GM21528 (cell line): ENCODE measurements around the gene NOM1.
A peak's percentile ranks its signal among the peaks of the same experiment; 100 is the strongest.

Experiments used
- ATAC-seq: cut with Tn5 transposase; IDR thresholded peaks from one replicate; pipeline ENCODE4 v1.9.1; 2021; ENCODE audit warnings: mild to moderate bottlenecking, moderate library complexity; ENCODE audit not compliant: unreplicated experiment, low FRiP score

The NOM1 gene

DNA sequence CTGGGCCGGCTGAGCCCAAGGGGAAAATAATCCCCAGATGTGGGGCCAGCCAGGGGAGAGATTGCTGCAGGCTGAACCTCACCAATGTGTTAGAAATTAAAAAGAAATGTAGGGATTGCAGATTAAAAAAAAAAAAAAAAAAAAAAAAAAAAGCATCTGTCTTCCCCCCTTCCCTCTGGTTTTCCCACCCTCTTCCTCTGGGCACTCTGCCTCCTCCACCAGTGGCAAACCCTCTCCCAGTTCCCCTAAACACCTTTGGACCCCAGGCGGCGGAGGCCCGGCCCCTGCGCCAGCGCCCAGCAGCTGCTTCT lies 53.9 kb downstream of the NOM1 start:
- ATAC-seq: no peak

DNA sequence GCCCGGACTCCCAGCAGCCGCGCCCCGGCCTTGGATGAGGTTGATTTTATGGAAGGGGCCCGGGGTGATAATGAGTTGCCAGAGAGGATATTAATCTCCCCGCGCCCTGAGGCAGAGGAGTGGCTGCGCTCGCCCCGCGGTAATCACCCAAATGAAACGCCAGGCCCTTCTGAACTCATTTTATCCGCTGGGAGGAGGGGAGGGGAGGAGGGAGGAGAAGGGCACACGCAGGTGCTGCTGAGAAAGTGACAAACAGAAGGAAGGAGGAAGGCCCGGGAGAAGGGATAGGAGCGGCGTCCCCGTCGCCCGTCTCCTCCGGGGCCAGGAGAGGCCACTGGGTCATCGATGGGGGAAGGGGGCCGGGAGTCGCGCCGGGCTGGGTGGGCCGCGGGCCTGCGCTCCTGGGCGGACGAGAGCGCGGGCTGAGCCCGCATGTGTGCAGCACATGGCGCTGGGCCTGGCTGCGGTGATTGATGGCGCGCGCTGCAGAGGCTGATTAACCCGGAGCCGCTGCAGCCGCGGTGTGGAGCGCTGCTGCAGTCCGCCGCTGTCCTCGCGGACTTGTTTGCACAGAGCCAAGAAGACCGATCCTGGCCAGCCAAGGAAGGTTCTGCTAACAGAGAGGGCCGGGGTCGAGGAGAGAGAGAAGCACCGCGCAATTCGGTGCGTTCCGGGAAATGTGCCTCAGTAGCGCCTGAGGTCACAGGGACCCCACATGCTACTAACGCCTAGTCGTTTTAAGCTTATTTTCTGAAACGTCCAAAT lies 54.4 kb downstream of the NOM1 start:
- no peak for ATAC-seq

DNA sequence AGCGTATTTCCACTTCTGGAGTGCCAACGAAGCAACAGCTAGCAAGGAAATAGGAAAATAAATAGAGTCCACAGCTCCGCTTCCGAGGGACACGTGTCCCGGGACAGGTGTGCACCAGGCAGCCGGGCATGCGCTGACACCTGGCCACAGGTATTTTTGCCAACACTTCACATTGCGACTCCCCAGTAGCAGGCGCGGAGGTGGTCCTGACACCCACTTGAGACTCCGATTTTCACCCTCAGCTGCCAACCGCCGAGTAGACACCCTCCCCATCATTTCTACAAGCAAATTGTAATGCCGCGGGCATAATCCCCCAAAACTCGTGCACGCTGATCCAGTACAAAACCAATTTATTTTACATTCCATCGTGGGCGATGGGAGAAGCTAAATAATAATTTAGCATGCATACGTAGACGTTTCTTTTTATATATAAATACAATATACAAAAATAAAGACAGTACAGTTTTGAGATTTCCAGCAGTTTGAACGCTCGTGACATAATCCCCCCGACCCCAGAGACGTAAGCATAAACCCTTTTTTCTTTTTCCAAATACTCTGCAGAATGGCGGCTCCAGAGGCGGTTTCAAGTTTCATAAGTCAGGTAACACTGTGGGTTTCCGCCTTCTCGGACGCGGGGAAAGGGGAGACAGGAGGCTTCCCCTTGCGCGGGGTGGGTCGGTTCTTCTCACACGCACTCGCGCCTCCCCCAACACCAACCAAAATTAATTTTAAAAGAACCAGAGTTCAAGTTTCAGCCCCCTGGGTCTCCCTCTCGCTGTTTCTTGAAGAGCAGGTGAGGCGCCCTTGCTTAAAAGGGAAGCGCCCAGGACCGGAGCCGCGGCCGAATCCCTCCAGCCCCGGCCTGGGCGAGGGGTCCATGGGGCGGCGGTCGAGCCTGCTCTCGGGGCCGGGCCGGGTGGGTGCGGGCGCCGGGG lies 55.3 kb downstream of the NOM1 start:
- ATAC-seq: no peak

DNA sequence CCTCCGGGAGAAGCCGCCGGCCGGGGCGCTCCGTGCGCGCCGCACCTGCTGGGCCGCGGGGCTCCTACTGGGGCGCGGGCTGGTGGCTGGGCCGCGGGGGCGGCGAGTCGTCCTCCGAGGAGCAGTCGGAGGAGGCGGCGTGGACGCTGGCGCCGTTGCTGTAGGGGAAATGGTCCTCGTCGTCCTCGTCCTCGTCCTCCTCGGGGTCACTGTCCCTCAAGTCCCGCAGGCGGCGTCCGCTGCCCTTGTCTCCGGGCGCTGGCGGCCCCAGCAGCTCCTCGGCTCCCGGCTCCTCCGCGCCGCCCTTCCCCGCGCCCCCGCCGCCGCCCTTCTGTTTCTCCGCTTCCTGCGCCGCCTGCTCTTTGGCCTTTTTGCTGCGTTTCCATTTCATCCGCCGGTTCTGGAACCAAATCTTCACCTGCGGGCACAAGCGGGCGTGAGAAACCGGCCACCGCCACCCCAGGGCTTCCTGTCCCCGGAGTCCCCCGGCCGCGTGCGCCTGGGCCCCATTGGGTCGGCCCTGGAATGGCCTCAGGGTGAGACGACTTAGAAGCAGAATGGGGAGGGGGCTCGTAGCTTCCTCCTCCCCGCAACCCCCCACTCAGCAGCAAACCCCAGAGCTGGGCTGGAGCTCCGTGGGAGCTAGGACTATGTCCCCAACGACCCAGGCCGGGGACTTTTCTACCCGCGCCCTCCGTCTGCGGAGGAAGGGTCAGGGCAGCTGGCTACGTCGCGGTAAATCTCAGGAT lies 56.1 kb downstream of the NOM1 start:
- ATAC-seq: no peak

DNA sequence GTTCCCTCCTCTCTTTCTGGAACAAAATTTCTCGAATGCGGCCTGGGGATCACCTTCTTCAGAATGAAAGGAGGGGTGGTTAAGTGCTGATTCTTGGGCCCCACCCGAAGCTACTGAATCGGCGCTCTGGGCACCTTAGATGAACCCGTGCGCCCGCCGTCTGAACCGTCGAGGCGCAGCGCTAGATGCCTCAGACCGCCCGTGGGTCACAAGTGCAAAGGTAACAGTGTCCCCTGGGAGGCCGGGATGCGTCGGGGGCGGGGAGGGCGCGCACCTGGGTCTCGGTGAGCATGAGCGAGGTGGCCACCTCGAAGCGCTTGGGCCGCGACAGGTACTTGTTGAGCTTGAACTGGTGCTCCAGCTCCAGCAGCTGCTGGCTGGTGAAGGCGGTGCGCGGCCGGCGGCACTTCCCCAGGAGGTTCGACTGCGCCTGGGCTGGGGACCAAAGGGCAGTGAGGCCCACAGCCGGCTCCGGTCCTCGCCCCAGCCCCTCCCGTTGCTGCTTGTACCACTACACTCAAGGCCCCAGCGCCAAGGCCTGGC lies 56.8 kb downstream of the NOM1 start:
- ATAC-seq: no peak

DNA sequence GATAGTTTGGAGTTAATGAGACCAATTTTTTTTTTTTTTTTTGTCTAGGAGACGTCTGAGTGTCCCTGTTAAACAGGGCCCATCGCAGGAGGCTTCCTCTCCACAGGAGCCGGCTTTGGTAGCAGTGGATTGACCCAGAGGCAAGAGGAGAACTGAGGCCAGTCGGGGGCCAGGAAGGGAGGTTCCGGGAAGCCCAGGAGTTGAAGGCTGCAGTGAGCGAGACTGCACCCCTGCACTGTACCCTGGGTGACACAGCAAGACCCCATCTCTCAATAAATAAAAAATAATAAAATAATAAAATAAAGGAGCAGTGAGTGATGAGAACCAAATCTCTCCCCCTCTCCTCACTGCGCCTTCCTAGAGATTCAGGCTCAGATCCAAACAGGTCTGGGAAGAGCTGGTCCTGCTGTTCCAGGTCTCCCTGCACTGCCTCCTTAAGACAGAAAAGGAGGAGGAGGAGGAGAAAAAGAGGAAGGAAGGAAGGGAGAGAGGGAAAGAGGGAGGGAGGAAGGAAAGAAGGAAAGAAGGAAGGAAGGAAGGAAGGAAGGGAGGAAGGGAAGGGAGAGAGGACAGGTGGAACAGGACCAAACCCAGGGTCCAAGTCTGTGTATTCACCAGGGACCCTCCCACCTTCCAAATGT lies 57.4 kb downstream of the NOM1 start:
- no peak for ATAC-seq

DNA sequence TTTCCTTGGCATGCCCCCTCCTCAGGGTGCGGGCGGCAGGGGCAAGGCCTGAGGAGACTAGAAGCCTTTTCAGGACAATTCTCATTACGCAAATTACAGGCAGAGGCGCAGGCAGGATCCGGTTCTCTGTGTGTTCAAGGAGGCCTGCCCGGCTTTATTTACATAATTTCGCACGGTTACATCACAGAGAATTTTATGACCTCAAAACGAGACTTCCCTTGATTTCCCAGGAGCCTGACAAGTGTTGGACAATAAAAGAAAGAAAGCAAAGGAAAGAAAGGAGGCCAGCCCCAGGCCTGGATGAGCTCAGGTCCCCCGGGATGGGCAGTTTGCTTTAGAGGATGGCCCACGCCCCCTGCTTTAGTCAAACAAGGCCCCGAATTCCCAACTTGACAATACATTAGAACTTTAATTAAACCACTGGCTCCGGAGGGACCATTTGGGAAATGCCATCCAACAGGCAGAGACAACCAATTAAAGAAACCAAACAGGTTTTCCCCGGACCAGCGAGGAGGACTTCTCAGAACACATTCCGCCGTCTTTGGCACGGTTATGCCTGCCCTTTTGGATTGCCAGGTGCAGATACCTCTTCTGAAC lies 58.1 kb downstream of the NOM1 start:
- no peak for ATAC-seq

DNA sequence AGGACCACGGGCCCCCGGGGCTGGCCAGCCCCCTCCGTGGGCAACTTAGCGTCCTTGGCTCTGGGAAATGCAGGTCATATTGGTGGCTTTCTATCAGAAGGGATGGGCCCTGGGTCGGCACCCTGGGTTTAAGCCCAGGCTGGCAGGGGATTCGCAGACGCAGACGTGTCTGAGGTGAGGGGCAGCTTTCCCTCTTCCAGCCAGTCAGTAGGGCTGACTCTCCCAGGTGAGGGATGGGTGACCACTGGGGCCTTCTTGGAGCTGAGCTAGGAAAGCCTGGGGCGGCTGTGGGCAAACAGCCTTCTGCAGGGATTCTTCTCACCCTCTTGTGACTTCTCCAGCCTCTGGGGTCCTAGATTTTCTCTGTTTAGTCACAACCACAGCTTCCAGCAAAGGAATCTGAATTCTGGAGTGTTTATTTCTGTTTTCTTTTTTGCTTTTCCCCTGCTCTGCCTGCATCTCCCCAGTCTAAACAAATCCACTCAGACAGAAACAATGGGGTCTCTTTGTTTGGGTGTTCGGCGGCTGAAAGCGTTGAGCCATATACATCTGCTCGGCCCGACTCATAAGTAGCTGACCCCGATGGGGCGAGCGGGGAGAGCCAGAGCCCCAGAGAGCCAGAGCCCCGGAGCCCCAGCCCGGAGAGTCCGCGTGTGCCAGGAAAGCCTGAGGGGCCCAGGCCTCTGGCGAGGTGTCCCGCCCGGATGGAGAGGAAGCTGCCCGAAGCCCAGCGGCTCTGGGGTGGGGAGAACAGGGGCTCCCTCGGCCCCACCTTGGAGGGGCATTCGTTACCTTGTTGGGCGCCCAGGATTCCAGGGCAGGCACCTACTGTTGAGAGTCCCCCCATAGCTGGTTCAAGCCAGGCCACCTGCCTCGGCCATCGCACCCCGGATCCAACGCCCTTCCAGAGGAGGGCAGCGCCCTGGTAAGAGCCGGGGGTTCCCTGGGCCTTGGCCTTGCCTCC lies 59.0 kb downstream of the NOM1 start:
- ATAC-seq: no peak

DNA sequence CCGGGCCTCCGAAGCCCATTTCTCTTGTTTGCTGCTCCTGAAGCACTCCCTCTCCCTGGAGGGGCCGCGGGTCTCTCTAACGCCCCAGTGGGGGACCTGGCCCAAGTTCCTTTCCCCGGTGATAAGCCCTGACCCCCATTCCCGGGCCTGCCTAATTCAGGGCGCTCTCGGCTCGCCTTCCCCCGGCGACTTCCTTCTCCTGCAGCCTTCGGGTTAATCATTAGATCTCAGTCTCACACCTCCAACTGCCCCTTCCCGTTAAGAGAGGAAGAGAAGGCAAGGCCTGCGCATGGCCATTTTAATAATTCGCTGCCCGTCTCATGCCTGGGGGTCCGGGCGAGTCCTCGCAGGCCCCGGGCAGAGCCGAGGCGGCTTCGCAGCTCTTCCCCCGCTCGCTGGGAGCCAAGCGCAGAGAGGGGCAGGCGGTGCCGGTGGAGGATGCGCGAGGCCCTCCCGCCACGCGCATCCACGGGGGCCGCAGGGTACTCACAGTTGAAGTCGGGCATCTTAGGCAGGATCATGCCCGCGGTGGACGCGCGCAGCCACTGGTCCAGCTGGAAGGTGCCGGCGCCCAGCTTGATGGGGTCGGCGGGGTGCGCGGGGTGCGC lies 59.8 kb downstream of the NOM1 start:
- ATAC-seq: no peak

DNA sequence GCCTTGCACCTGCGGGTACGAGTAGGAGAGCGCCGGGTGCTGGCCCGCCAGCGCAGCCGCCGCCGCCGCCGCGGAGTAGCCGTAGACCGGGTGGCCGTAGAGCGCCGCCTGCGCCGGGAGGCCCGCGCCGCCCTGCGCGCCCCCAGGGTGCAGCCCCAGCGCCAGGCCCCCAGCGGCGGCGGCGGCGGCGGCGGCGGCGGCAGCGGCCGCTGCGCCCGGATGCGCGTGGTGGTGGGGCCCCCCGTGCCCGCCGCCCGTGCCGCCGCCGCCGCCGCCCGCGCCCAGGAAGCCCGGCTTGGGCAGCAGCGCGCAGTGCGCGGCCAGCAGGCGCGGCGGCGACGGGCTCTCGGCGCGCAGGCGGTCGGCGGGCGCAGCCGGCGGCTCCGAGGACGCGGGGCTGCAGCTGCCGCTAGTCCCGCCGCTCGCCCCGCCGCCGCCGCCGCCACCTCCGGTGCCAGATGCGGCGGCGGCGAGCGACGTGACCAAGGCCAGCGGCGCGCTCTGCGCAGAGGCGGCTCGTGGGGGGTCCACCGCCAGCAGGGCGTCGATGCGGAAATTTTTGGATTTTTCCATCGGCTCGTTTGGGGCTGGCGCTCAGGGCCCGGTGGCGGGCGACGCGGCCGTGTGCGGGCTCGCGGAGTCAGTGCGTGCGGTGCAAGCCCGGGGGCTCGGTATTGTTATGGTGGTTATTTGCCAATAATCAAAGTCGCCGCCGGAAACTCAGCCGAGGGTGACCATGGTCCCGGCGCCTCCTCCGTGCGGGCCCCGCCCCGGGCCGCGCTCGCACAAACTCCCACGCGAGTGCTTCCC lies 60.5 kb downstream of the NOM1 start:
- ATAC-seq: peak; percentile 34

DNA sequence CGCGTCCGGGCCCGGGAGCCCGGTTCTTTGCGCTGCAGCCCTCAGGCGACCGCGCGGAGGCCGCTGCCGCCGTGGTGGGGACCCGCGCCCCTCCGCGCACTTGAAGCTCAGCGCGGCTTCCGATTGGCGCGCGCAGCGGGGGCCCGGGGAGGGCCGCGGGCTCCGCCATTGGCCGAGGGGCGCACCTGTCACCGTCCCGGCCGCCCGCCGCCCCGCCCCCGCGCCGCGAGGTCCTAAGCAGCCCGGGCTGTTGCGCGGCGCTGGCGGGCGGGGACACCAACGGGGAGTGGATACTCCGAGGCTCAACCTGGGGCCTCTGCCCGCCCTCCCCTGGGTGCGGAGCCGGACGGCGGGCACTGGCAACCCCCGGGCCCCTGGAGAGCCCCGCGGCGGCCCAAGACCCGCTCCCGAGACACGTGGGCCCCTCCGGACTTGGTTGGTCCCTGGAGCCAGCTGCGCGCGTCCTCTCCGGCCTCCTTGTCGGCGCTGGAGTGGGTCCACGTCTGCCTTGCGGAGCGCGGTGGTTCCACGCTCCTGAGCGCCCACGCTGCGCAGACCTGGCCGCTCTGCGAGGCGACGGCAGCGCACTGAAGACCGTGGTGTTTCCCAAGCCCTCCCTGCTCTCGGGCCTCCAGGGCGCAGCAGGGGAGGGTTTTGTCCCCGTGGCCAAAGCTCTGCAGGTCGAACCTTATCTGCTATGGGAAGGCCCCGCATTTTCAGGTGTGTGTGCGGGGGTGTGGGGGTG lies 61.2 kb downstream of the NOM1 start, which contains the start of gene MNX1:
Gene MNX1 (minus strand): TSS at position 76 of the 745 bp plus-strand sequence. CDS start 313 bp downstream, outside the sequence.
- peak; percentile 76 for ATAC-seq

DNA sequence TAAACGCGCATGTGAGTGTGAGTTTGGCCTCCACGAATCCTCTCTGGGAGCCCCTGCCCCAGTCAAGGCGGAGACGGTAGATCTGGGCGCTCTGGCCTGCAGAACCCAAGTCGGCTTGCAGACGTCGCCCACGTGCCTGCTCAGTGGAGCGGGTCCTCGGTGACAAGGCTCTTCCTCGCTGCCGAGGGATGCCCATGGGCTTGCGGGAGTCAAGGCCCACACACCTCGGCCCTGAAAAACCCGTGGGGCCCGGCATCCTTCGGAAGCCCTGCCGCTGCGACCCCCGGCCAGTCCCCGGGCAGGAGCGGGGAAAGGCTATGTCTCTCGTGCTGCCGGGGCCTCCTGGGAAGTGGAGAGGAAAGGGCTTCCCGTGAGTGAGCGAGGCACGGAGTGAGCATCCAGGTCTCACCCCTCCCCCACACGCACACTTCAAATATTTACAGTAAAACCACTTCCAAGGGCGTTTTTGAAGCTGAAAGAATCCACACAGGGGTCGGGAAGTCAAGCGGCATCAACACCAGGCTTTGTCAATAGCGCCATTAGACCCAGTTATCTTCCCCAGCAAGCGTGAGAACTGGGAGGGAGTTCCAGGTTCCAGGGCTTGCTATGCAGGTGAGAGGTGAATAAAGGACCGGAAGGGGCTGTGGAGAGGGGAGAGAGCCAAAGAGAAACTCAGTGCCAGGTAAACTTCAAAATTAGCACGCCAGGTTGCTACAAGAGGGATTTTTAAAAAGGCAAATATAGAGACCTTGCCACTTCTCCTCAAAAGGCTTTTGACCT lies 62.0 kb downstream of the NOM1 start:
- ATAC-seq: peak; percentile 3

DNA sequence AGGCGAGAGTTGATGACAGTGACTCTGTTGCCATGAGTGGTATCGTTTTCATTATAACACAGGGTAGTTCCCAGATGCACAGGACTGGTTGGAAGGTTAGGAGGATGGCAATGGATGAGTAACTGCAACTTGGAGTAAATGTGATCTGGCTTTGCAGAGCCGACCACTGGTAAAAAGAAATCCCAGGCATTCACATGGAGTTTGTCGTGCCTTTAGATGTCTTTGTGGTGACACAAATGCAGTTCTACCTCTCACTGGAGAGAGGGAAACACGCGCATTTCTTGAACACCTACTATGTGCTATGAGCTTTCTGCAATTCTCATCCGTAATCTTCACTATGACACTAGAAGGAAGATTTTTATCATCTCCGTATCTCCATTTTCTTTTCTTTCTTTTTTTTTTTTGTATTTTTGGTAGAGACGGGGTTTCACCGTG lies 62.6 kb downstream of the NOM1 start:
- no peak for ATAC-seq

DNA sequence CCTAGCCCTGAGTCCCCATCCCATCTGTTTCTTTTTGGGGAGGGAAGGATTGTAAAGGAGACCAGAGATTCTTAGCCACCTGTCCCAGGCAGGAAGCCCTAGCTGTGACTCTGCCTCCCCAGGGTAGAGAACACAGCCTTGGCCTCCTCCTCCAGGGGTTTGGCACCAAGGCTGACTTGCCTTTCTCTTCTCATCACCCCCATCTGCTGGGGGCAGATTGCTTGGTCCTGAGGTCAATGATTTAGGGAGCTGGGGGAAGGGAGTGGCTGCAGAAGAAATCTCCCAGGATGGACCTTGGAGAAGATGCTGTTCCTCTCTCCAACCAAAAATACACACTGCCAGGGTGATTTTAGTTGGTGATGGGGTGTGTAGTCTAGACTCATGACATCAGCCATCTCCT lies 63.6 kb downstream of the NOM1 start:
- no peak for ATAC-seq

DNA sequence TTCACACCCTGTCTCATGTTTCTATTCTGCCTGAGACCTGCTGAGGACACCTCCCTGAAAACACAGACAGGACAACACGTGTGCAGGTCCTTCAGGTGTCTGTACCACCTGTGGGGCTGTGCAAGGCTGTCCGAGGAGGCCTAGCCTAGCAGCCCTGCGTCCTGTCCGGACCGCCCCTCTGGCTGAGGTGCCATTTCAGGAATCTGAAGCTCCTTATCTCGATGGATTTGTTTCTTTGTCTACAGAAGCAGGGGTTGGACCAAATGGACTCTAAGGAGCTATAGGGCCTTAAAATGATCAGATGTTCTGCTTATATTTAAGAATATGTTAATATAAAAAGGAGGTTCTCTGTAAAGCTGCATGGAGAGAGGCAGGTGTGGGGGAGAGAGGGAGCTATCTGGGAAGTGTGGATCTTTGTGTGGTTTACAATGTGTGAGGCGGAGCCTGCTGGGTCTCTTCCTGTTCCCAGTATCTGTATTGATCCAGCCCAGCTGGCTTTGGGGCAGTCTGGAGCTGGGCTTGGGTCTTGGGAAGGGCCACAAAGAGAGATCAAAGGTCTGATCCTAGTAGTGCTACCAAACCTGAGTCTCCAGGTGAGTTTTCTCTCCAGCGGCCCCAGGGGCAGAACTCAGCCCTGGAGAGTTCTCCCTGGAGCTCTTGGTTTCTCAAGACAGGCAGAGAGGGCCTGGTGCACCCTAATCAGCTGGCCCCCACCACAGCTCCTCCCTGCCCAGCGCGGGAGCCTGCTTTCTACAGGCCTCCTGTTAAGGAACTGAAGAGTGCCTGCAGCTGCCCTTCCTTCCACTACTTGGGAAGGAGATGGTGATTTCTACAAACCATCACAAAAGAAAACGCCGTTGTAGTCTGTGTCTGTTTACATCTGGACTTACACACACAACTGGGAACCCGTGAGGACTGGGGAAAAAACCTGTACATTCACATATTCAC lies 64.4 kb downstream of the NOM1 start:
- ATAC-seq: no peak
